Breast epithelium (tissue), 4 donors: ENCODE measurements around the gene SLC25A14. TPM values are rescaled to one million over a fixed set of nuclear protein-coding genes. Genes with fewer than 3 reads are reported as not detected.

Experiments
- DNase-seq, 2 donors: peaks; one replicate each; pipeline ENCODE4 v3.0.0-alpha.2; 2019; ENCODE audit warnings: low spot score in 2 of 2
- H3K27ac ChIP-seq, 2 donors: fragments of 200-600 bp; sonication (generic) in 1 of 2; one replicate each; pipeline ENCODE4 v1.5.1; 2016 to 2019; ENCODE audit warnings: mild to moderate bottlenecking in 1 of 2
- H3K27me3 ChIP-seq, 2 donors: fragments of 200-600 bp; sonication (generic) in 1 of 2; one replicate each; pipeline versions ENCODE4 v1.5.1 to v1.6.0; 2017 to 2019; ENCODE audit warnings: control low read depth in 1 of 2, mild to moderate bottlenecking in 1 of 2
- H3K36me3 ChIP-seq: fragments of 200-600 bp; one replicate; pipeline ENCODE4 v1.5.1; 2019
- H3K4me1 ChIP-seq, 2 donors: fragments of 200-600 bp; sonication (generic); one replicate each; pipeline ENCODE4 v1.5.1; 2016 to 2019; ENCODE audit warnings: control low read depth in 1 of 2
- H3K4me3 ChIP-seq, 3 donors: fragments of 200-600 bp; sonication (generic); 1 replicate in 2 of 3; 2 replicates in 1 of 3; pipeline ENCODE4 v1.5.1; 2016 to 2019; ENCODE audit warnings: mild to moderate bottlenecking in 3 of 3, moderate library complexity in 2 of 3
- H3K9me3 ChIP-seq, 2 donors: fragments of 200-600 bp; sonication (generic) in 1 of 2; one replicate each; pipeline ENCODE4 v1.5.1; 2016 to 2019; ENCODE audit warnings: control low read depth in 1 of 2
- POLR2A ChIP-seq: fragments of 450-650 bp; IDR thresholded peaks from one replicate; pipeline ENCODE4 v1.6.1; 2016; ENCODE audit warnings: antibody characterized with exemption, mild to moderate bottlenecking, moderate library complexity
- POLR2AphosphoS5 ChIP-seq, 3 donors: sonication (generic); formaldehyde crosslinking; IDR thresholded peaks; one replicate each; pipeline ENCODE4 v1.6.1; 2017; ENCODE audit warnings: antibody characterized with exemption in 3 of 3
- intact Hi-C: fragments of 100-400 bp; cut with DNase I; formaldehyde crosslinking; loops from one replicate; pipeline ENCODE4 v1.15.1; 2023; ENCODE audit warnings: low total_unique reads
- total RNA-seq, 3 donors: library from RNA; depleted of rRNA; stranded (reverse); fragments of >200 nt; gene quantifications; one replicate each; pipeline ENCODE4 v1.1.0, GENCODE V29; 2016
- TF ChIP-seq, protein P1 (sequence below), 3 donors: fragments of 450-650 bp; IDR thresholded peaks; one replicate each; pipeline ENCODE4 v1.5.1; 2016 to 2017; ENCODE audit warnings: antibody characterized with exemption in 3 of 3, mild to moderate bottlenecking in 3 of 3, moderate library complexity in 3 of 3

SLC25A14 gene
- total RNA-seq, 3 donors from 2014 or later: 8.2 to 18.4 (median 16.1) TPM

- intact Hi-C loops: no loop called here
- Histone ChIP-seq H3K4me3 (peak within 1 kb of the TSS; percentile 61 to 80 (median 68)), H3K9me3 (no peaks in the 10 kb centered on the region), H3K27ac (peak within 1 kb of the TSS; percentile 78 to 85), H3K27me3 (peaks cover 0 to 38% of the 10 kb centered on the region in 2 donors), H3K4me1 (no peaks in the 10 kb centered on the region), H3K36me3 (no peaks in the 10 kb centered on the region)
- TF ChIP-seq POLR2AphosphoS5 (IDR thresholded peaks at IDR 0.05) (peak in 2 of 3 donors; percentile 42), POLR2A (no peak)
- DNase-seq: peak; percentile 50 to 58
These were observed 61.9 kb downstream of the SLC25A14 start, which contains the start of gene RBMX2 for GRCh38 chrX:130401415-130402207. Gene RBMX2, plus strand, starts transcription at chrX:130401987. Its CDS starts 46 bp downstream, at chrX:130402033.

GRCh38 chrX:130402208-130402684, 62.5 kb downstream of the SLC25A14 start:
- Histone ChIP-seq H3K4me1 (no peaks in the 10 kb centered on the region), H3K27me3 (peaks cover 0 to 32% of the 10 kb centered on the region in 2 donors), H3K4me3 (peak overlapping the region; percentile 61 to 80 (median 68)), H3K27ac (peak overlapping the region; percentile 78 to 85), H3K36me3 (no peaks in the 10 kb centered on the region), H3K9me3 (no peaks in the 10 kb centered on the region)
- no peak for DNase-seq
- intact Hi-C loops: no loop called here
- TF ChIP-seq, protein P1, sequence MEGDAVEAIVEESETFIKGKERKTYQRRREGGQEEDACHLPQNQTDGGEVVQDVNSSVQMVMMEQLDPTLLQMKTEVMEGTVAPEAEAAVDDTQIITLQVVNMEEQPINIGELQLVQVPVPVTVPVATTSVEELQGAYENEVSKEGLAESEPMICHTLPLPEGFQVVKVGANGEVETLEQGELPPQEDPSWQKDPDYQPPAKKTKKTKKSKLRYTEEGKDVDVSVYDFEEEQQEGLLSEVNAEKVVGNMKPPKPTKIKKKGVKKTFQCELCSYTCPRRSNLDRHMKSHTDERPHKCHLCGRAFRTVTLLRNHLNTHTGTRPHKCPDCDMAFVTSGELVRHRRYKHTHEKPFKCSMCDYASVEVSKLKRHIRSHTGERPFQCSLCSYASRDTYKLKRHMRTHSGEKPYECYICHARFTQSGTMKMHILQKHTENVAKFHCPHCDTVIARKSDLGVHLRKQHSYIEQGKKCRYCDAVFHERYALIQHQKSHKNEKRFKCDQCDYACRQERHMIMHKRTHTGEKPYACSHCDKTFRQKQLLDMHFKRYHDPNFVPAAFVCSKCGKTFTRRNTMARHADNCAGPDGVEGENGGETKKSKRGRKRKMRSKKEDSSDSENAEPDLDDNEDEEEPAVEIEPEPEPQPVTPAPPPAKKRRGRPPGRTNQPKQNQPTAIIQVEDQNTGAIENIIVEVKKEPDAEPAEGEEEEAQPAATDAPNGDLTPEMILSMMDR (IDR thresholded peaks at IDR 0.05): no peak
- TF ChIP-seq POLR2A (no peak), POLR2AphosphoS5 (IDR thresholded peaks at IDR 0.05) (no peak)

DNA sequence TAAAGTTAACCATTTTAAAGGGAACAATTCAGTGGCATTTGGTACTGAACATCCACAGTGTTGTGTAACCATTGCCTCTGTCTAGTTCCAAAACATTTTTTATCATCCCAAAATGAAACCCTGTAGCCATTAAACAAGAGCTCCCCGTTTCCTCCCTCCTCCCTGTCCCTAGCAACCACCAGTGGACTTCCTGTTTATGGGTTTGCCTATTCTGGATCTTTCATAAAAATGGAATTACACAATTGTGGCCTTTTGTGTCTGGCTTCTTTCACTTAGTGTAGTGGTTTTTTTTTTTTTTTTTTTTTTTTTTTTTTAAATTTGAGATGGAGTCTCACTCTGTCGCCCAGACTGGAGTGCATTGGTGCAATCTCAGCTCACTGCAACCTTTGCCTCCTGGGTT, 73.7 kb downstream of the SLC25A14 start:
- TF ChIP-seq POLR2AphosphoS5 (IDR thresholded peaks at IDR 0.05) (no peak), POLR2A (no peak)
- TF ChIP-seq, protein P1 (IDR thresholded peaks at IDR 0.05): no peak
- intact Hi-C loops: no loop called here
- no peaks in the 10 kb centered on the region for H3K4me1 ChIP-seq
- no peak overlapping the region for H3K4me3 ChIP-seq
- no peaks in the 10 kb centered on the region for H3K9me3 ChIP-seq
- no peak for DNase-seq
- H3K27me3 ChIP-seq: no peaks in the 10 kb centered on the region
- no peaks in the 10 kb centered on the region for H3K36me3 ChIP-seq
- peak overlapping the region in 1 of 2 donors; percentile 55 for H3K27ac ChIP-seq

GRCh38 chrX:130414800-130415199, 75.1 kb downstream of the SLC25A14 start:
- Histone ChIP-seq H3K4me1 (no peaks in the 10 kb centered on the region), H3K4me3 (no peak overlapping the region), H3K36me3 (no peaks in the 10 kb centered on the region), H3K27ac (no peak overlapping the region), H3K27me3 (no peaks in the 10 kb centered on the region), H3K9me3 (no peaks in the 10 kb centered on the region)
- DNase-seq: no peak
- TF ChIP-seq POLR2A (no peak), POLR2AphosphoS5 (IDR thresholded peaks at IDR 0.05) (no peak)
- TF ChIP-seq, protein P1 (IDR thresholded peaks at IDR 0.05): no peak
- intact Hi-C loops: no loop called here

DNA sequence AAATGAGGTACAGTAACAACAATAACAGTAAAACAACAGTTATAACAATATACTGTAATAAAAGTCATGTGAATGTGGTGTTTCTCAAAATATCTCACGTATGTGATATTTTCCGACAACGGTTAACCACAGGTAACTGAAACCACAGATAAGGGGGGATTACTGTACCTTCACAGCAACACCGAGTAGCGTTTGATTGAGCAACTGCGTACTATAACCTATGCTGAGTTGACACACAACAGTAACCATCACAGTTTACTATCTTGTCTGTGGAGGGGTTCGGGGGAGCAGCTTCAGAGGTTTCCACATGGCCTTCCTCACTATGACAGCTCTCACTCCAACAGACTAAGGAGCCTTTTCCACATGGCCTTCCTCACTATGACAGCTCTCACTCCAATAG, 75.5 kb downstream of the SLC25A14 start:
- TF ChIP-seq POLR2AphosphoS5 (IDR thresholded peaks at IDR 0.05) (no peak), POLR2A (no peak)
- TF ChIP-seq, protein P1 (IDR thresholded peaks at IDR 0.05): no peak
- Histone ChIP-seq H3K36me3 (no peaks in the 10 kb centered on the region), H3K9me3 (no peaks in the 10 kb centered on the region), H3K27me3 (no peaks in the 10 kb centered on the region), H3K4me3 (no peak overlapping the region), H3K4me1 (no peaks in the 10 kb centered on the region), H3K27ac (no peak overlapping the region)
- DNase-seq: no peak
- intact Hi-C loops: no loop called here
